Pancreas (tissue), 10 donors: ENCODE results near the gene CBLC. TPM values are rescaled to one million over a fixed set of nuclear protein-coding genes. Genes with fewer than 3 reads are reported as not detected.

Source experiments
- ATAC-seq, 4 donors: fragments of 200-7000 bp; cut with Tn5 transposase; one replicate each; pipeline versions ENCODE4 v1.8.0 to v1.9.1; 2020; ENCODE audit warnings: mild to moderate bottlenecking in 4 of 4, moderate library complexity in 4 of 4
- DNase-seq, 6 donors: peaks; one replicate each; pipeline ENCODE4 v3.0.0-alpha.2; 2020
- FAIRE-seq: peaks from 2 replicates; lab custom pipeline; 2012; peaks lifted over from hg19 to GRCh38; lab: Jason Lieb, UNC
- H3K27ac ChIP-seq, 4 donors: fragments of 200-600 bp; sonication (generic); 1 replicate in 3 of 4; 2 replicates in 1 of 4; pipeline versions ENCODE4 v1.5.0 to v1.8.0; 2020
- H3K27me3 ChIP-seq, 4 donors: fragments of 200-600 bp; one replicate each; pipeline ENCODE4 v1.8.0; 2021
- H3K36me3 ChIP-seq, 3 donors: fragments of 200-600 bp; sonication (generic) in 1 of 3; one replicate each; pipeline versions ENCODE4 v1.5.0 to v1.8.0; 2020 to 2021
- H3K4me1 ChIP-seq, 3 donors: fragments of 200-600 bp; one replicate each; pipeline ENCODE4 v1.8.0; 2021
- H3K4me3 ChIP-seq, 4 donors: fragments of 200-600 bp; sonication (generic) in 2 of 4; one replicate each; pipeline versions ENCODE4 v1.5.0 to v1.8.0; 2020 to 2021
- H3K9me3 ChIP-seq, 4 donors: fragments of 200-600 bp; one replicate each; pipeline ENCODE4 v1.8.0; 2021
- CTCF ChIP-seq, 4 donors: fragments of 200-600 bp; sonication (generic) in 3 of 4; IDR thresholded peaks; one replicate each; pipeline versions ENCODE4 v1.5.0 to v1.8.0; 2021; ENCODE audit warnings: antibody characterized with exemption in 4 of 4
- WGBS, 2 donors: extraction: QIAGEN DNeasy Blood & Tissue Kit; methylation state at CpG; one replicate each; pipeline ENCODE4 v1.1.7; 2013; 5-methylcytosine and 5-hydroxymethylcytosine counted together
- intact Hi-C, 3 donors: fragments of 100-400 bp; cut with DNase I; formaldehyde crosslinking; loops; one replicate each; pipeline versions ENCODE4 v1.11.1 to v1.14.2; 2022
- polyA plus RNA-seq, 2 donors: library from polyadenylated mRNA; stranded (reverse); fragments of 200-250 nt; gene quantifications; one replicate each; pipeline ENCODE4 v1.2.3, GENCODE V29; 2013
- total RNA-seq, 6 donors: library from RNA; stranded (reverse); fragmentation: NEBNext Ultra II Directional in 4 of 6; extraction: Animal tissue kit (Norgen Biotek cat#: 25700) in 4 of 6; gene quantifications; one replicate each; pipeline versions ENCODE4 v1.2.1 to v1.2.4, GENCODE V29; 2021 to 2023
- donor health status: healthy with polysubstance abuse.
- donor health status: DM: no; HTN: no; CAD: no; lungs with moderate emphysema.
- donor health status: DM: no; HTN: no; CAD: no.
- donor health status: control.
- donor health status: control.
- donor health status: Bipolar disorder and iron deficiency.
- donor health status: DM: yes; HTN: yes; CAD: no.
- donor health status: DM: no; HTN: no; CAD: no.
- donor health status: DM: no; HTN: no; CAD: no.
- donor health status: DM: yes; HTN: yes; CAD: no.

The CBLC gene
- total and polyA plus RNA-seq, 8 donors: 10.1 to 29.7 (median 13.9) TPM

GRCh38 chr19:44817725-44818465 is 40.2 kb downstream of the CBLC start:
- FAIRE-seq: no peak

GRCh38 chr19:44818466-44819031 is 40.9 kb downstream of the CBLC start:
- ATAC-seq (no peak), FAIRE-seq (no peak), DNase-seq (no peak)
- 90 to 94% methylated on average over 19 to 20 of the region's 20 CpGs for WGBS, 2 donors
- Histone ChIP-seq H3K27me3 (no peaks in the 10 kb centered on the region), H3K9me3 (no peaks in the 10 kb centered on the region), H3K4me3 (no peak overlapping the region), H3K4me1 (peaks cover 0 to 6% (median 6%) of the 10 kb centered on the region in 3 donors), H3K36me3 (no peaks in the 10 kb centered on the region), H3K27ac (no peak overlapping the region)
- no peak for TF ChIP-seq CTCF (IDR thresholded peaks at IDR 0.05)
- intact Hi-C loops: no loop called here

More at GRCh38 chr19:44817725-44818465, 40.2 kb downstream of the CBLC start:
- H3K9me3 ChIP-seq: no peaks in the 10 kb centered on the region
- H3K36me3 ChIP-seq: no peaks in the 10 kb centered on the region
- H3K4me1 ChIP-seq: peaks cover 0 to under 1% (median 0%) of the 10 kb centered on the region in 3 donors
- 92 to 94% methylated on average over 8 of the region's 8 CpGs for WGBS, 2 donors
- intact Hi-C loops: no loop called here
- TF ChIP-seq CTCF (IDR thresholded peaks at IDR 0.05): no peak
- no peak overlapping the region for H3K27ac ChIP-seq
- no peak overlapping the region for H3K4me3 ChIP-seq
- no peak for DNase-seq
- no peaks in the 10 kb centered on the region for H3K27me3 ChIP-seq
- no peak for ATAC-seq

- no peak for TF ChIP-seq CTCF (IDR thresholded peaks at IDR 0.05)
Observed at GRCh38 chr19:44819246-44819832, 41.6 kb downstream of the CBLC start.

GRCh38 chr19:44820648-44821609 is 43.2 kb downstream of the CBLC start:
- no peak for TF ChIP-seq CTCF (IDR thresholded peaks at IDR 0.05)
- H3K4me3 ChIP-seq: no peak overlapping the region
- no peak for FAIRE-seq
- H3K27ac ChIP-seq: no peak overlapping the region
- H3K9me3 ChIP-seq: no peaks in the 10 kb centered on the region
- H3K4me1 ChIP-seq: peaks cover 9 to 18% (median 10%) of the 10 kb centered on the region in 3 donors
- 79 to 81% methylated on average over 26 to 35 of the region's 35 CpGs for WGBS, 2 donors
- intact Hi-C loops: no loop called here
- ATAC-seq: peak in 1 of 4 donors; percentile 2
- peak in 2 of 6 donors; percentile 28 to 76 for DNase-seq
- H3K27me3 ChIP-seq: no peaks in the 10 kb centered on the region
- H3K36me3 ChIP-seq: no peaks in the 10 kb centered on the region

More at GRCh38 chr19:44819246-44819832, 41.6 kb downstream of the CBLC start:
- no peaks in the 10 kb centered on the region for H3K27me3 ChIP-seq
- DNase-seq: peak in 1 of 6 donors; percentile 64
- H3K9me3 ChIP-seq: no peaks in the 10 kb centered on the region
- WGBS, 2 donors: 95 to 96% methylated on average over 28 of the region's 28 CpGs
- H3K4me1 ChIP-seq: peaks cover 5 to 13% (median 10%) of the 10 kb centered on the region in 3 donors
- no peak overlapping the region for H3K4me3 ChIP-seq
- intact Hi-C loops: no loop called here
- ATAC-seq: no peak
- FAIRE-seq: no peak
- H3K36me3 ChIP-seq: no peaks in the 10 kb centered on the region
- no peak overlapping the region for H3K27ac ChIP-seq
